Non-pigmented ciliary epithelial cell (primary cell): ENCODE measurements around the gene ARMC2.
"Not testable (repeated sequence)": the region's sequence is repeated elsewhere in the genome, so short reads cannot be mapped to it uniquely, and the experiment has no call there.

ENCODE experiments used
- DNase-seq: peaks from one replicate; pipeline ENCODE4 v3.0.0-alpha.2; 2010; ENCODE audit warnings: low read depth

ARMC2 gene

GRCh38 chr6:108872575-108872974 lies 24.4 kb downstream of the ARMC2 start:
- no peak for DNase-seq

GRCh38 chr6:108873251-108873650 lies 25.0 kb downstream of the ARMC2 start:
- DNase-seq, result no peak

GRCh38 chr6:108873971-108874370 lies 25.7 kb downstream of the ARMC2 start:
- no peak for DNase-seq

GRCh38 chr6:108874470-108875160 lies 26.4 kb downstream of the ARMC2 start:
- no peak for DNase-seq

- DNase-seq, result no peak
These were observed 26.9 kb downstream of the ARMC2 start for GRCh38 chr6:108875161-108875555.

GRCh38 chr6:108877046-108877751 lies 29.0 kb downstream of the ARMC2 start:
- peak; percentile 30 for DNase-seq

DNA sequence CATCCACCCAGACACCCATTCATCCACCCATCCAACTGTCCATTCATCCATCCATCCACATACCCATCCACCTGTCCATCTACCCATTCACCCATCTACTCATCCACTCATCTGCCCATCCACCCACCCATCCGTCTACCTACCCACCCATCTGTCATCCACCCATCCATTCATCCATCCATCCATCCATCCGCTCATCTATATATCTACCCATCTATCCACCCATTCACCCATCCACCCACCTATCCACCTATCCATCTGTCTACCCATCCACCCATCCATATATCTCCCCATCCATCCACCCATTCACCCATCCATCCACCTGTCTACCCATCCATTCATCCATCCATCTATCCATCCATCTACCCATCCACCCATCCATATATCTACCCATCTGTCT lies 30.7 kb downstream of the ARMC2 start:
- DNase-seq, result no peak

DNA sequence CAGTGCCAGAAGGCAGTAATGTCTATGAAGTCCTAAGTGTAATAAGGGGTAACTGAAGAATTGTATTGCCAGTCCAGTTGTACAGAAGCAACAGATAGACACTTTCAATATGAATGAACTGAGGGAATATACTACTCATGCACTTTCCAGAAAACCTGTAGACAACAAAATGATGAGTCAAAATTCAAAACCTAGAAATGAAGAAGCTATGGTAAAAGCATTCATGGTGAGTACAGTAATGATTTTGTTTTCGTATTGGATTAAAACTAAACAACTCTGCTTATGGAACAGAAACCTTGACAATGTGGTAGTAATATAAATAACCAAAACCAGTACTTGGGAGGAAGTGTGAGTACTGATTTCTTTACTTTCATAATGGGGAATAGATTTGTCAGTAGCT lies 35.0 kb downstream of the ARMC2 start:
- no peak for DNase-seq

DNA sequence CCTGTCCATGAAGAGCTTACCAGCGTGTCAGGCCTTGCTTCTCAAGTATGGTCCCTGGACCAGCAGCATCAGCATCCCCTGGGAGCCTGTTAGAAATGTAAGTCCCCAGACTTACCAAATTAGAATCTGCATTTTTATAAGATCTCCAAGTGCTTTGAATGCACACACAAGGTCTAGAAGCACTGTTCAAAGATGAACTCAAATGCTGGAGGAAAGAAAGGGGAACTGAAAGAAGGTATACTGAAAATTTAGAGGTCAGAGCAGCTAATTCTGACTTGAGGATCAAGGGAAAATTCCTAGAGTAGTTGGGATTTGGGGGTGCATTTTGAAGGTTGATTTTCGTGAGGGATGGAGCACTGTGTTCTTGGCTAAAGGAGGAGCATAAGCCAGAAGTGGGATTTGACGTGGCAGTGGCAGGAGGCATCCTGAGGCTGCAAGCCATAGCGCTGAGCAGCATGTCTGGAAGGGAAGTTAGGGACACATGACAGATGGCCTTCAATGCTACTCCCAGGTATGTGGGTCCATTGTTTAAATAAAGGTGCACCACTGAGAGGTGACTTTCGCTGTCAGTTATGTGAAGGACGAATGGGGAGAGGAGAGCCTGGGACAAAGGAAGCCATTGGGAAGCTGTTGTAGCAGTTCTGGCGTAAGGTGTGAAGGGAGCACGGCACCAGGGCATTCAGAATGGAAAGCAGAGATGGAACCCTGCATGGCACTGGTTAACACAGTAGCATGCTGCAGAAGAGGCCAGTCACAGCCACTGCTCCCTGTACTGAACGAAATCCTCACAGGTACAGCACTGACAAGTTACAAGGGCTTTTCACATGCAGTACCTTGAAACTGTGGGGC lies 36.2 kb downstream of the ARMC2 start:
- DNase-seq, result no peak

DNA sequence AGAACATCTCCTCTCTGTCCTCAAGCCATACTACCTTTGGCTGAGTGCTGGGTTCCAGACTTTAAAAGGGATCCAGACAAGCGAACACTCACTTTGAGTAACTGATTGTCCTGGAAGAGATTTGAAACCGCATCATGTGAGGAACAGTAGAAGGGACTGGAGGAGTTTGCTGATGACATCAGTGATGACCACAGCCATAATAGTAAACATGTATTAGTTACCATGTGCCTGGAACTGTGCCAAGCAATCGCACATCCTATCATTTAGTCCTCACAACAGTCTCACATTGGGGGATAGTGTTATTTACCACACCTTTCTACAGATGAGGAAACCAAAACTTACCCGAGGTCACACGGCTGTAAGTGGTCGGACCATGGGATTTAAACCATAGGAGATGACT lies 39.8 kb downstream of the ARMC2 start:
- DNase-seq, result no peak

GRCh38 chr6:108888745-108889144 lies 40.5 kb downstream of the ARMC2 start:
- DNase-seq, result no peak

GRCh38 chr6:108890898-108891297 lies 42.7 kb downstream of the ARMC2 start:
- not testable (repeated sequence) for DNase-seq

DNA sequence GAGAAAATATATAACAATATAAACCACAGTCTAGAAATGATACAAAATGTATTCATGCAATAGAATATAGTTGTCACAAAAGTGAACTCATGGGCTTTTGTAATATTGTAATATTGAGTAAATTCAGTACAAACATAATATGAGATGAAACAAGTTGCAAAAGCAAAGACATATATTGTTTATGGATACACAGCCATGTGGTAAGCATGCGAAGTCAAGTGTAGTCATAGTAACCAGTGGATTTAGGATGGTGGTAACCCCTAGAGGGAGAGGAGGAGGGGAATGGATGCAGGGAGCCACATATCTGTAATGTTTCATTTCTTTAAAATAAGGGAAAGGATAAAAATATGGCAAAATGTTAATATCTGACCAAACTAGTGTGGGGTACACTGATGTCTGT lies 47.3 kb downstream of the ARMC2 start:
- no peak for DNase-seq

GRCh38 chr6:108896111-108896661 lies 48.0 kb downstream of the ARMC2 start:
- DNase-seq, result peak; percentile 90

DNA sequence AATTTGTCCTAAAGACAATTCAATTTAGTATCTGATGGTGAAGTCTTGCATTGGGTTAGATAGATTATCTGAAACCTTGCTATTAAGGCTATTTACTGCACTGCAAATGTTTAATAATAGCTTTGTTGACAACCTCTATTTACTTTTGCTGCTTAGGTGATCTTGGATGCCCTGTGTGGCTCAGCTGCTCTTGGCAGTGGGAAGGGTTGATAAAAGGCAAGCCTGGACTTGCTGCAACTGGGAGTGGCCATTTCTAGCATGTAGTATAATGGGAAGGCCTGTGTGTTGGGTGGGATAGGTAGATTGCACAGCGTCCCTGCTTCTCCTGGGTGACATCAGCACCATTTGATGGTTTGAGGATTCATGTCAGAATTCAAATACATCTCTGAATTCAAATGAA lies 49.1 kb downstream of the ARMC2 start:
- DNase-seq, result no peak

- no peak for DNase-seq
These were observed 54.2 kb downstream of the ARMC2 start for GRCh38 chr6:108902382-108902792.

DNA sequence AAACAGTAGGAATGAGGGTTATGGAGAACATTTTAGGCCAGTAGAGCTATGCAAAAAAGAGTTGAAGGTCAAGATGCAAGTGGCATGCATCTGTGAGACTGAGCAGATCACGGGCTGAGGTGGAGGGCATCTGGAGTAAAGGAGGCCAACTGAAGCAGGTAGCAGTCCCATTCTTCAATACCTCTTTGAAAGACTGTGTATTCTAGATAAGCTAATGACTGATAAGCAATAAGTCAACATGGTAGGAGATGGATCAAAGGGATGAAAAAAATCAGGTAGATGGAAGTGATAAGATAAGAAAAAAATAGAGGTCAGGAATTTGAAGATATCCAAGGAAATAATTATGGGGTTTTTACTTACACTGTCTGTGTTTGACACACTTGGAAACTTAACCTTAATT lies 55.6 kb downstream of the ARMC2 start:
- no peak for DNase-seq

- no peak for DNase-seq
These were observed 56.5 kb downstream of the ARMC2 start for GRCh38 chr6:108904741-108905140.

DNA sequence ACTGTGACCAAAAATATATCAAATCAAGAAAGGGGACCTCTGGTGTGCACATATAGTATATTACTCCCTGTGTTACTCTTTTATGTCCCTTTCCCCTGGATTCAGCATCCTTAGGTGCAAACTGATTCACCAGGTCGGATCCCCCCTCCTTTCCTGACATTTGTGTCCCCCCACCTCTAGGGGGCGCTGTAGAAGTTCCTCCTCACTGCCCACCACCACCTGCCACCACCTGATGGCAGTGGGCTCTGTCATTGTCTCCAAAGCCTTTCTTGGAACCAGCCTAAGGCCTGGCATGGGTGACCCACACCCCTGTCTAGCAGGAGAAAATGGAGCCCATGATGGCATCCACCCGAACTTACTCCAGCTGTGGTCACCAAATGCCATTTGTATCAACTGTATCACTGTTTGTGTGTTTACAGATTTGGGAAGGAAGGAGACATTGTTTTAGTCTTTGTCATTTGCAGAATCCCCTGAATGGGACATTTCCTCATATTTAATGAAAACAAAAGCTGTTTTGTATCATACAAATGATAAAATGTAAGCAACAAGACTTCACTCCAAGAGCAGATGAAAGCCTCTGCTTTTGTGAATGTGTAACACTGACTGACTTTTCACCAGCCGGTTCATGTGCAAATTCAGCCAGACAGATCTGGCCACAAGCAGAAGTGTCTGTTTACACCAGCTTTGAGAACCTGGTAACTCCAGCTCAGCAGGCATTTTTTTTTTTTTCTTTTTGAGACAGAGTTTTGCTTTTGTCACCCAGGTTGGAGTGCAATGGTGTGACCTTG lies 66.2 kb downstream of the ARMC2 start:
- DNase-seq, result no peak

DNA sequence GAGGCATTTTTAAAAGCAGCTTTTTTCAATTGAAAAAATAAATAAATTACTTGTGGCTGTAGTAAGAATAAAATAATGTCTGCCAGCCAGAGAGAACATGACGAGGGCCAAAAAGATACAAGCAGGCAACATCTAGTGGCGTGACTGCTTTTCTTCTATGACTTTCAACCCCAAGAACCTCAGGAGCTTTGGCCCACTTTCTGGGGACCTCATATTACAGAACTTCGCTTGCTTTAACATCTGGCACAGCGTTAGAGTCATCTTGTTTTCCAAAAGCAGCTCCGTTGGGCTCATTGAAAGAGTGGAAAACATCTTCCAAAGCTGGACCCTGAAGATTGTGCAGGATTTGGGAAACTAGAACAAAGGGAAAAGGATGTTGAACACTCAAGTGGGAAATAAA lies 67.0 kb downstream of the ARMC2 start:
- DNase-seq, result no peak

DNA sequence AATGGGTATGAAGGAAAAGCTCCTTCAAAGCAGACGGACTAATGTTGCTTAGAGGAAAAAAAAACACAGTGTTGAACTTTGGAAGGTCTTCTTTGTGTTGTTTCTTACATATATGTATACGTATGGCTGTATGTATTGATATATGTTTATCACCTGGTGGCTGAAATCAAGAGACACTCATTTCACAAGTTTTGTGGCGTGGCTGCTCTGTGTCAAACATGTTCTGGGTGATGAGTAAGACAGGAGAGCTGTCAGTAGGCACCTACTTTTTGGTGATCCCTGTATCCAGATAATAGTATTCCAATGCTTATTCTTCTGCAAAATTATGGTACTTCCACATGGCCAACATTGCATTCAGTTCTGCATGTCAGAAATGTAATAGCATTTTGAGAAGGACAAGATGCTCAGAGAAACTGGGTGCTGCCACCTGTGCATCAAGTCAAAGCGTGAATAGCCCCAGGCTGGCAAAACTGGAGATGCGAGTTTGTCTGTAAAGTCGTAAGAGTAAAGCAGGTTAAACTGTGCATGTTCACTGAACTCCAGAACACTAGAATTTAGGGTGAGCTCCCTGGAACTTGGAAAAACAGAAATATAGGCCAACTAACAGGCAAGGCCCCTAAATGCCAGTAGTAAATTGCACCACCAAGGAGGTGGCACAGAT lies 67.9 kb downstream of the ARMC2 start:
- DNase-seq, result no peak
